ENCODE results near the gene PIK3R1.

Gene PIK3R1

GRCh38 chr5:68313336-68313735, 97.8 kb downstream of the PIK3R1 start:
- no peaks in the 10 kb centered on the region for H3K9me3 ChIP-seq
- DNase-seq: no peak

GRCh38 chr5:68314465-68314864, 98.9 kb downstream of the PIK3R1 start:
- TF ChIP-seq CTCF (IDR thresholded peaks at IDR 0.05; ENCODE audit: low read depth, low read length): no peak
- Histone ChIP-seq H3K36me3 (no peaks in the 10 kb centered on the region), H3K9me3 (no peaks in the 10 kb centered on the region), H3K4me1 (no peaks in the 10 kb centered on the region), H3K4me3 (ENCODE audit: low read depth, low read length) (no peak overlapping the region), H3K27me3 (no peaks in the 10 kb centered on the region)
- DNase-seq: no peak

More at GRCh38 chr5:68313336-68313735, 97.8 kb downstream of the PIK3R1 start:
- no peaks in the 10 kb centered on the region for H3K36me3 ChIP-seq
- no peaks in the 10 kb centered on the region for H3K27me3 ChIP-seq
- H3K4me3 ChIP-seq (ENCODE audit: low read depth, low read length): no peak overlapping the region
- H3K4me1 ChIP-seq: no peaks in the 10 kb centered on the region
- TF ChIP-seq CTCF (IDR thresholded peaks at IDR 0.05; ENCODE audit: low read depth, low read length): no peak

GRCh38 chr5:68315679-68316271, 100.2 kb downstream of the PIK3R1 start:
- no peaks in the 10 kb centered on the region for H3K9me3 ChIP-seq
- no peaks in the 10 kb centered on the region for H3K36me3 ChIP-seq
- H3K4me3 ChIP-seq (ENCODE audit: low read depth, low read length): no peak overlapping the region
- no peaks in the 10 kb centered on the region for H3K27me3 ChIP-seq
- H3K4me1 ChIP-seq: no peaks in the 10 kb centered on the region
- DNase-seq: no peak
- no peak for TF ChIP-seq CTCF (IDR thresholded peaks at IDR 0.05; ENCODE audit: low read depth, low read length)

GRCh38 chr5:68316469-68316868, 100.9 kb downstream of the PIK3R1 start:
- no peak for TF ChIP-seq CTCF (IDR thresholded peaks at IDR 0.05; ENCODE audit: low read depth, low read length)
- no peaks in the 10 kb centered on the region for H3K9me3 ChIP-seq
- DNase-seq: no peak

GRCh38 chr5:68317646-68318045, 102.1 kb downstream of the PIK3R1 start:
- Histone ChIP-seq H3K4me3 (ENCODE audit: low read depth, low read length) (no peak overlapping the region), H3K9me3 (no peaks in the 10 kb centered on the region), H3K27me3 (no peaks in the 10 kb centered on the region), H3K36me3 (no peaks in the 10 kb centered on the region), H3K4me1 (no peaks in the 10 kb centered on the region)
- no peak for TF ChIP-seq CTCF (IDR thresholded peaks at IDR 0.05; ENCODE audit: low read depth, low read length)
- DNase-seq: no peak

More at GRCh38 chr5:68316469-68316868, 100.9 kb downstream of the PIK3R1 start:
- H3K4me1 ChIP-seq: no peaks in the 10 kb centered on the region
- H3K4me3 ChIP-seq (ENCODE audit: low read depth, low read length): no peak overlapping the region
- no peaks in the 10 kb centered on the region for H3K36me3 ChIP-seq
- H3K27me3 ChIP-seq: no peaks in the 10 kb centered on the region

- Histone ChIP-seq H3K27me3 (no peaks in the 10 kb centered on the region), H3K4me3 (ENCODE audit: low read depth, low read length) (no peak overlapping the region), H3K36me3 (no peaks in the 10 kb centered on the region), H3K4me1 (no peaks in the 10 kb centered on the region), H3K9me3 (no peaks in the 10 kb centered on the region)
- no peak for DNase-seq
- TF ChIP-seq CTCF (IDR thresholded peaks at IDR 0.05; ENCODE audit: low read depth, low read length): no peak
These were observed 103.6 kb downstream of the PIK3R1 start for GRCh38 chr5:68318955-68319705.
